ENCODE data around the gene CSN1S1.

The CSN1S1 gene

GRCh38 chr4:69995526-69996016, 64.7 kb downstream of the CSN1S1 start, which contains the start of gene STATH:
STATH (plus strand) TSS chr4:69995966; CDS start chr4:69998438, 2,472 bp downstream.
- DNase-seq = no peak

Measured in cerebellar nuclear complex (tissue), 1 donor.